B cell (primary cell): Measurements from ENCODE around the gene DUSP9. TPM values are rescaled to one million over a fixed set of nuclear protein-coding genes. Genes with fewer than 3 reads are reported as not detected.
A peak's percentile ranks its signal among the peaks of the same experiment; 100 is the strongest.

Experiments used
- ATAC-seq: fragments of 200-7000 bp; cut with Tn5 transposase; one replicate; pipeline ENCODE4 v1.10.0; 2021; ENCODE audit warnings: low read depth, mild to moderate bottlenecking, moderate number of reproducible peaks, moderate library complexity
- CTCF ChIA-PET: fragments of 350-600 bp; sonication (Branson Sonifier 250); formaldehyde crosslinking; loops from one replicate; lab custom pipeline; 2021; ENCODE audit warnings: antibody characterized with exemption, inconsistent platforms; lab: Charles Lee
- POLR2A ChIA-PET: fragments of 350-600 bp; sonication (Branson Sonifier 250); formaldehyde crosslinking; loops from one replicate; lab custom pipeline; 2021; ENCODE audit warnings: antibody characterized with exemption; lab: Charles Lee
- DNase-seq: peaks from one replicate; pipeline ENCODE4 v3.0.0; 2013
- H2AFZ ChIP-seq: 2 replicates; pipeline ENCODE4 v1.6.1; 2012; ENCODE audit warnings: mild to moderate bottlenecking, low read depth, low read length; ENCODE audit not compliant: insufficient read depth, poor library complexity, severe bottlenecking
- H3K27ac ChIP-seq, 2 donors: 1 replicate in 1 of 2; 2 replicates in 1 of 2; pipeline ENCODE4 v1.5.1; 2012 to 2013; ENCODE audit warnings: low read length in 2 of 2, mild to moderate bottlenecking in 2 of 2, moderate library complexity in 1 of 2
- H3K27me3 ChIP-seq, 4 experiments: fragments of 200-600 bp in 1 of 4; sonication (generic) in 1 of 4; replicated peaks in 1 of 4; 1 replicate in 2 of 4; 2 replicates in 2 of 4; pipeline versions ENCODE4 v1.6.1 to v1.7.0; 2013 to 2016; ENCODE audit warnings: low read length in 3 of 4, mild to moderate bottlenecking in 2 of 4, mixed read lengths in 1 of 4, moderate library complexity in 1 of 4; ENCODE audit not compliant: insufficient read depth in 4 of 4, control insufficient read depth in 3 of 4; ENCODE audit errors: control extremely low read depth in 1 of 4
- H3K36me3 ChIP-seq, 2 experiments: replicated peaks in 1 of 2; 1 replicate in 1 of 2; 2 replicates in 1 of 2; pipeline versions ENCODE4 v1.6.1 to v1.7.1; 2013; ENCODE audit warnings: low read length in 1 of 2; ENCODE audit not compliant: insufficient read depth in 2 of 2, control insufficient read depth in 1 of 2; ENCODE audit errors: control extremely low read depth in 1 of 2, extremely low read depth in 1 of 2
- H3K4me1 ChIP-seq, 2 donors: fragments of 200-600 bp in 1 of 2; sonication (generic) in 1 of 2; 1 replicate in 1 of 2; 2 replicates in 1 of 2; pipeline versions ENCODE4 v1.5.1 to v1.6.1; 2013 to 2017; ENCODE audit warnings: low read length in 2 of 2; ENCODE audit not compliant: control insufficient read depth in 2 of 2, insufficient read depth in 2 of 2
- H3K4me2 ChIP-seq: replicated peaks from 2 replicates; pipeline ENCODE3; 2012; ENCODE audit warnings: mild to moderate bottlenecking, low read depth, low read length; ENCODE audit not compliant: poor library complexity, severe bottlenecking
- H3K4me3 ChIP-seq, 5 experiments: fragments of 200-600 bp in 1 of 5; sonication (generic) in 1 of 5; 1 replicate in 3 of 5; 2 replicates in 2 of 5; pipeline versions ENCODE4 v1.5.1 to v1.7.0; 2011 to 2016; ENCODE audit warnings: low read length in 4 of 5, mild to moderate bottlenecking in 4 of 5, low read depth in 2 of 5, control low read depth in 1 of 5, moderate library complexity in 1 of 5; ENCODE audit not compliant: insufficient read depth in 1 of 5; ENCODE audit errors: control extremely low read depth in 1 of 5, extremely low read depth in 1 of 5
- H3K79me2 ChIP-seq: fragments of 200-600 bp; sonication (generic); one replicate; pipeline ENCODE4 v1.6.0; 2016; ENCODE audit warnings: low read length; ENCODE audit not compliant: control insufficient read depth, insufficient read depth
- H3K9ac ChIP-seq: fragments of 200-600 bp; sonication (generic); 2 replicates; pipeline ENCODE4 v1.6.1; 2017; ENCODE audit warnings: mild to moderate bottlenecking, low read length, moderate library complexity
- H3K9me3 ChIP-seq, 3 donors: one replicate each; pipeline versions ENCODE4 v1.6.1 to v1.7.1; 2013; ENCODE audit warnings: low read length in 2 of 3; ENCODE audit not compliant: control insufficient read depth in 2 of 3, insufficient read depth in 1 of 3; ENCODE audit errors: control extremely low read depth in 1 of 3
- H4K20me1 ChIP-seq: 2 replicates; pipeline ENCODE4 v1.6.0; 2012; ENCODE audit warnings: mild to moderate bottlenecking, low read length; ENCODE audit not compliant: insufficient read depth, control insufficient read depth, poor library complexity, severe bottlenecking
- H3K27ac Mint-ChIP-seq: one replicate; pipeline ENCODE4 v1.8.0; 2021; ENCODE audit warnings: mixed read lengths
- H3K27me3 Mint-ChIP-seq: one replicate; pipeline ENCODE4 v1.8.0; 2021; ENCODE audit warnings: mixed read lengths
- H3K4me1 Mint-ChIP-seq: one replicate; pipeline ENCODE4 v1.8.0; 2021; ENCODE audit warnings: mixed read lengths
- H3K4me3 Mint-ChIP-seq: one replicate; pipeline ENCODE4 v1.8.0; 2021; ENCODE audit warnings: mixed read lengths
- H3K9me3 Mint-ChIP-seq: one replicate; pipeline ENCODE4 v1.8.0; 2022; ENCODE audit warnings: mixed read lengths; ENCODE audit not compliant: insufficient read depth
- EZH2 ChIP-seq: IDR thresholded peaks from 2 replicates; pipeline ENCODE4 v1.6.1; 2012; ENCODE audit warnings: borderline replicate concordance, low read depth, mild to moderate bottlenecking, moderate library complexity, low read length; ENCODE audit not compliant: insufficient read depth, poor library complexity, severe bottlenecking
- WGBS: methylation state at CpG from one replicate; pipeline ENCODE4 v1.1.5; 2013; ENCODE audit warnings: missing lambda C conversion rate; ENCODE audit not compliant: insufficient coverage; 5-methylcytosine and 5-hydroxymethylcytosine counted together
- intact Hi-C: fragments of 100-400 bp; cut with micrococcal nuclease; formaldehyde crosslinking; loops from one replicate; pipeline ENCODE4 v1.10.0; 2022
- polyA plus RNA-seq: library from polyadenylated mRNA; depleted of rRNA; stranded (reverse); fragments of >200 nt; gene quantifications from 2 replicates; pipeline ENCODE4 v1.2.3, GENCODE V29; 2012
- total RNA-seq, 2 donors: library from RNA; stranded (reverse); fragments of 120-200 nt in 1 of 2; gene quantifications; 1 replicate in 1 of 2; 2 replicates in 1 of 2; pipeline versions ENCODE4 v1.2.3 to v1.2.4, GENCODE V29; 2013 to 2022
- TF ChIP-seq, protein P1 (sequence below): fragments of 200-600 bp; IDR thresholded peaks from one replicate; pipeline ENCODE4 v1.8.0; 2022; ENCODE audit warnings: antibody characterized with exemption, mild to moderate bottlenecking

Gene DUSP9
- total and polyA plus RNA-seq, 2 donors (not counting 1 experiment from before 2014, with no cell fraction given): not detected

DNA sequence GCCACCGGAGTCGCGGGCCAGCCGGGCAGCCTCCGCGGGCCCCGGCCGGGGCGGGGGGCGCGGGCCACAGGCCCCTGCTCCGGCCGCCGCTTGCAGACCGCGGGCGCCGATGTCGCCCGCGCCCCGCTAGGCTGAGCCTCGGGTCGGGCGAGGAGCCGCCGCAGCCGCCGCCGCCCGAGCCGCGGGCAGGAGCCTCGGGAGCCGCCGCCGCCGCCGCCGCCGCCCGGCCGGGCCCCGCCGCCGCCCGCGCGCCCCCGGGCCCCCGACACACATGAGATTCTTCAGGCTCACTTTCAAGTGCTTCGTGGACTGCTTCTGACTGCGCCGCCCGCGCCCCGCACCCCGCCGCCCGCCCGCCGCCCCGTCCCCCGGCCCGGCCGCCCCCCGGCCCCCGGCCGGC is 41.1 kb downstream of the DUSP9 start:
- DNase-seq (no peak), ATAC-seq (peak; percentile 28)
- H3K4me1 Mint-ChIP-seq: no peaks in the 10 kb centered on the region
- Histone ChIP-seq H4K20me1 (no peaks in the 10 kb centered on the region), H3K27ac (no peak overlapping the region), H3K9me3 (no peaks in the 10 kb centered on the region), H3K27me3 (peaks cover 0 to 13% (median 1%) of the 10 kb centered on the region in 4 experiments), H3K4me1 (peaks cover 0 to 4% of the 10 kb centered on the region in 2 donors), H3K79me2 (no peaks in the 10 kb centered on the region), H3K4me3 (no peak overlapping the region), H3K9ac (no peak overlapping the region), H3K36me3 (no peaks in the 10 kb centered on the region), H2AFZ (no peak overlapping the region), H3K4me2 (no peak overlapping the region)
- intact Hi-C loops: no loop called here
- no peaks in the 10 kb centered on the region for H3K9me3 Mint-ChIP-seq
- H3K27me3 Mint-ChIP-seq: no peaks in the 10 kb centered on the region
- POLR2A ChIA-PET: no interaction called here
- TF ChIP-seq, protein P1, sequence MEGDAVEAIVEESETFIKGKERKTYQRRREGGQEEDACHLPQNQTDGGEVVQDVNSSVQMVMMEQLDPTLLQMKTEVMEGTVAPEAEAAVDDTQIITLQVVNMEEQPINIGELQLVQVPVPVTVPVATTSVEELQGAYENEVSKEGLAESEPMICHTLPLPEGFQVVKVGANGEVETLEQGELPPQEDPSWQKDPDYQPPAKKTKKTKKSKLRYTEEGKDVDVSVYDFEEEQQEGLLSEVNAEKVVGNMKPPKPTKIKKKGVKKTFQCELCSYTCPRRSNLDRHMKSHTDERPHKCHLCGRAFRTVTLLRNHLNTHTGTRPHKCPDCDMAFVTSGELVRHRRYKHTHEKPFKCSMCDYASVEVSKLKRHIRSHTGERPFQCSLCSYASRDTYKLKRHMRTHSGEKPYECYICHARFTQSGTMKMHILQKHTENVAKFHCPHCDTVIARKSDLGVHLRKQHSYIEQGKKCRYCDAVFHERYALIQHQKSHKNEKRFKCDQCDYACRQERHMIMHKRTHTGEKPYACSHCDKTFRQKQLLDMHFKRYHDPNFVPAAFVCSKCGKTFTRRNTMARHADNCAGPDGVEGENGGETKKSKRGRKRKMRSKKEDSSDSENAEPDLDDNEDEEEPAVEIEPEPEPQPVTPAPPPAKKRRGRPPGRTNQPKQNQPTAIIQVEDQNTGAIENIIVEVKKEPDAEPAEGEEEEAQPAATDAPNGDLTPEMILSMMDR: no peak
- TF ChIP-seq EZH2: no peak
- no peak overlapping the region for H3K4me3 Mint-ChIP-seq
- no peak overlapping the region for H3K27ac Mint-ChIP-seq
- WGBS: 1% methylated on average over 27 of the region's 69 CpGs
- CTCF ChIA-PET: interaction anchor here (1.5 kb wide), 1 partner anchor 20 kb away, joined by 4 read pairs; no protein-coding TSS in a partner anchor

DNA sequence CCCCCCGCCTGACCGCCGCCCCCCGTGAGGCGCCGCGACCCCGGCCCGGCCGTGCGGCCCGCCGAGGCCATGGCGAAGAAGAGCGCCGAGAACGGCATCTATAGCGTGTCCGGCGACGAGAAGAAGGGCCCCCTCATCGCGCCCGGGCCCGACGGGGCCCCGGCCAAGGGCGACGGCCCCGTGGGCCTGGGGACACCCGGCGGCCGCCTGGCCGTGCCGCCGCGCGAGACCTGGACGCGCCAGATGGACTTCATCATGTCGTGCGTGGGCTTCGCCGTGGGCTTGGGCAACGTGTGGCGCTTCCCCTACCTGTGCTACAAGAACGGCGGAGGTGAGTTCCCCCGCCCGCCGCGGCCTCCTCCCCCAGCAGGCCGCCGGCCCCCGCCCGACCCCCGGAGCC is 41.5 kb downstream of the DUSP9 start:
- no peak overlapping the region for H3K4me3 ChIP-seq
- no peaks in the 10 kb centered on the region for H3K79me2 ChIP-seq
- ATAC-seq (no peak), DNase-seq (peak; percentile 28)
- CTCF ChIA-PET: no interaction called here
- TF ChIP-seq, protein P1: no peak
- no peak for TF ChIP-seq EZH2
- POLR2A ChIA-PET: no interaction called here
- Mint-ChIP-seq H3K9me3 (no peaks in the 10 kb centered on the region), H3K27ac (no peak overlapping the region), H3K27me3 (no peaks in the 10 kb centered on the region), H3K4me1 (no peaks in the 10 kb centered on the region), H3K4me3 (no peak overlapping the region)
- intact Hi-C loops: no loop called here
- no peaks in the 10 kb centered on the region for H3K36me3 ChIP-seq
- H3K4me2 ChIP-seq: peak overlapping the region; percentile 42
- H3K4me1 ChIP-seq: peaks cover 0 to 4% of the 10 kb centered on the region in 2 donors
- no peaks in the 10 kb centered on the region for H3K9me3 ChIP-seq
- H4K20me1 ChIP-seq: no peaks in the 10 kb centered on the region
- H3K27me3 ChIP-seq: peaks cover 0 to 13% (median 1%) of the 10 kb centered on the region in 4 experiments
- H3K9ac ChIP-seq: no peak overlapping the region
- no peak overlapping the region for H2AFZ ChIP-seq
- 1% methylated on average over 50 of the region's 57 CpGs for WGBS
- no peak overlapping the region for H3K27ac ChIP-seq
